Left ventricle myocardium inferior (tissue), 1 donor: ENCODE results near the gene CENPT. TPM values are rescaled to one million over a fixed set of nuclear protein-coding genes. Genes with fewer than 3 reads are reported as not detected.

Source experiments
- DNase-seq: peaks from one replicate; pipeline ENCODE4 v3.0.0-alpha.2; 2020
- H3K27ac ChIP-seq: fragments of 200-600 bp; replicated peaks from 2 replicates; pipeline ENCODE4 v1.8.0; 2021
- H3K27me3 ChIP-seq: fragments of 200-600 bp; 2 replicates; pipeline ENCODE4 v1.8.0; 2021; ENCODE audit warnings: low read depth
- H3K36me3 ChIP-seq: fragments of 200-600 bp; 2 replicates; pipeline ENCODE4 v1.8.0; 2021
- H3K4me1 ChIP-seq: fragments of 200-600 bp; 2 replicates; pipeline ENCODE4 v1.8.0; 2021
- H3K4me3 ChIP-seq: fragments of 200-600 bp; 2 replicates; pipeline ENCODE4 v1.8.0; 2021; ENCODE audit warnings: mild to moderate bottlenecking, moderate library complexity
- H3K9me3 ChIP-seq: fragments of 200-600 bp; replicated peaks from 2 replicates; pipeline ENCODE4 v1.8.0; 2021
- CTCF ChIP-seq: fragments of 200-600 bp; IDR thresholded peaks from 2 replicates; pipeline ENCODE4 v1.8.0; 2021; ENCODE audit warnings: antibody characterized with exemption, mild to moderate bottlenecking, borderline replicate concordance
- intact Hi-C: fragments of 100-400 bp; cut with micrococcal nuclease; formaldehyde crosslinking; loops from one replicate; pipeline ENCODE4 v1.11.0; 2022
- total RNA-seq: library from RNA; stranded (reverse); fragmentation: NEBNext Ultra II Directional; extraction: Animal tissue kit (Norgen Biotek cat#: 25700); gene quantifications from one replicate; pipeline ENCODE4 v1.2.1, GENCODE V29; 2021
- donor health status: DM: no; HTN: yes; CAD: no; lungs with severe emphysema.

The CENPT gene
- total RNA-seq, 1 donor from 2014 or later = 20.2 TPM

DNA sequence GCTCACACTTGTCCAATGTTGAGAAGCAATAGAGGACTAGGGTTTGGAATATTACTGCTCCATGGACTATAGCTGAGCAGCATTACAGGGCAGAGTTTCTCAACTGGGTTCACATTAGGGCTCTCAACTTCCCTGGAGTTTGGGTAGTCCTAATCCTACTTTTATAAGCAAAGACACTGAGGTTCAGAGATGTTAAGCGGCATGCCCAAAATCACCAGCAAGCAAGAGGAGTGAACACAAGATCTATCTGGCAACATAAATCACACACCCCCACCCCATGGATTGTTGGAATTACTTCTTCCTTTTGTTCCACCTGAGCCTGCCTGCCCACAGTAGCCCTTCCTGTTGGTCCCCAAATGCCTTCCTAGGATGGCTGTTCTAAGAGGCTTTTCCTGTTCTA is 35.6 kb downstream of the CENPT start:
- Histone ChIP-seq H3K36me3 (no peaks in the 10 kb centered on the region), H3K27ac (no peak overlapping the region), H3K27me3 (no peaks in the 10 kb centered on the region), H3K9me3 (no peaks in the 10 kb centered on the region), H3K4me3 (no peak overlapping the region), H3K4me1 (peaks cover 10% of the 10 kb centered on the region)
- DNase-seq = no peak
- intact Hi-C loops = no loop called here
- TF ChIP-seq CTCF = no peak

- DNase-seq = no peak
- Histone ChIP-seq H3K4me3 (peak overlapping the region; percentile 93), H3K9me3 (no peaks in the 10 kb centered on the region), H3K4me1 (peaks cover 32% of the 10 kb centered on the region), H3K36me3 (peaks cover 19% of the 10 kb centered on the region), H3K27ac (peak overlapping the region; percentile 90), H3K27me3 (no peaks in the 10 kb centered on the region)
- intact Hi-C loops = loop anchor here (5.0 to 10.0 kb wide), 2 partner anchors 85 to 132 kb away; no protein-coding TSS in a partner anchor
- no peak for TF ChIP-seq CTCF
These were observed 40.3 kb downstream of the CENPT start for GRCh38 chr16:67807148-67807682.

GRCh38 chr16:67806428-67807147 is 40.9 kb downstream of the CENPT start, which contains the start of the genes RANBP10 and TSNAXIP1:
TSS of gene RANBP10 (minus strand) at chr16:67806560. CDS start at chr16:67806536, 24 bp downstream.
TSS of gene TSNAXIP1 (plus strand) at chr16:67806889. CDS start at chr16:67807150, 261 bp downstream.
- H3K9me3 ChIP-seq = no peaks in the 10 kb centered on the region
- no peak for TF ChIP-seq CTCF
- intact Hi-C loops = loop anchor here (5.0 to 10.0 kb wide), 2 partner anchors 84 to 132 kb away; no protein-coding TSS in a partner anchor

GRCh38 chr16:67805718-67806427 is 41.6 kb downstream of the CENPT start:
- H3K27me3 ChIP-seq = no peaks in the 10 kb centered on the region
- peak overlapping the region; percentile 93 for H3K4me3 ChIP-seq
- H3K4me1 ChIP-seq = peaks cover 38% of the 10 kb centered on the region
- peaks cover 29% of the 10 kb centered on the region for H3K36me3 ChIP-seq
- no peak for TF ChIP-seq CTCF
- intact Hi-C loops = loop anchor here (5.0 to 10.0 kb wide), 2 partner anchors 84 to 131 kb away; no protein-coding TSS in a partner anchor
- no peak for DNase-seq
- H3K27ac ChIP-seq = peak overlapping the region; percentile 90
- H3K9me3 ChIP-seq = no peaks in the 10 kb centered on the region

More at GRCh38 chr16:67806428-67807147, 40.9 kb downstream of the CENPT start, which contains the start of the genes RANBP10 and TSNAXIP1:
- no peaks in the 10 kb centered on the region for H3K27me3 ChIP-seq
- peak within 1 kb of the TSS; percentile 90 for H3K27ac ChIP-seq
- peaks cover 32% of the 10 kb centered on the region for H3K4me1 ChIP-seq
- peak; percentile 96 for DNase-seq
- peaks cover 22% of the 10 kb centered on the region for H3K36me3 ChIP-seq
- peak within 1 kb of the TSS; percentile 93 for H3K4me3 ChIP-seq

DNA sequence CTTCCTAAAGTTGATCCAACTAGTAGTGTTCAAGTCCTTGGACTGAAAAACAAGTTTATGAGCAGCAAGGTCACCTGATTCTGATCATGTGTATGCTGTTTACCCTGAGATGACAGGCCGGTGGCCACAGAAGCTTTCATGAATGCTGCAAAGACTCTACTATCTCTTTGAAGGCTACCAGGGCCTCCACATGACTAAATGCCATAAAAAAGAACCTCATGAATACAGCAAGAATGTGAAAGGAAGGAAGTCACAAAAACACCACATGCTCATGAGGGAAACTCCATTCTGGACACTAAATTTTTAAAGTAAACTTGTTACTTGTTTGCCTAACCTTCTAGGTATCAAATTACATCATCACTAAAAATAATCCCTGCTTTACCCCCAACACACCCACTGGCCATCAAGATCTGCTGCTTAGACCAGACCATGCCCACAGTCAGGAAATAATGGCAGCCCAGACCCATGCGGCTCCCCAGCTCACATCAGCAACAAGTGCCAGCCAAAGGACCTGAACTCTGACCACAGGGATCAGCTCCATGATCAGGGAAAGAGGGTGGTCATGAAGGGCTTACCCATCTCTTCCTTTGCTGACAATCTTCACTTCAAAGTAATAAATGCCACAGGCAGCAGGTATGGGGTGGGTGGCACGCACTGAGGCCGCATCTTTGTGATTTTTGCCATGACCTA is 42.5 kb downstream of the CENPT start:
- TF ChIP-seq CTCF = no peak
- Histone ChIP-seq H3K4me3 (peak overlapping the region; percentile 93), H3K27ac (no peak overlapping the region), H3K27me3 (no peaks in the 10 kb centered on the region), H3K9me3 (no peaks in the 10 kb centered on the region), H3K4me1 (peaks cover 47% of the 10 kb centered on the region), H3K36me3 (peaks cover 33% of the 10 kb centered on the region)
- no peak for DNase-seq
- intact Hi-C loops = loop anchor here (5.0 to 10.0 kb wide), 2 partner anchors 83 to 130 kb away; no protein-coding TSS in a partner anchor
